ENCODE measurements around the gene SCOC. TPM values are rescaled to one million over a fixed set of nuclear protein-coding genes. Genes with fewer than 3 reads are reported as not detected.

The SCOC gene
- 32.6 and 39.4 TPM in 2 replicates for total RNA-seq (2014; rRNA removed; shearing (Covaris generic))
- 110 and 134 TPM in 2 replicates for polyA plus RNA-seq (2015; cell fraction: cytosol; rRNA removed)
- polyA plus RNA-seq (2015; cell fraction: nucleus; rRNA removed), result 36.8 and 48.6 TPM in 2 replicates

DNA sequence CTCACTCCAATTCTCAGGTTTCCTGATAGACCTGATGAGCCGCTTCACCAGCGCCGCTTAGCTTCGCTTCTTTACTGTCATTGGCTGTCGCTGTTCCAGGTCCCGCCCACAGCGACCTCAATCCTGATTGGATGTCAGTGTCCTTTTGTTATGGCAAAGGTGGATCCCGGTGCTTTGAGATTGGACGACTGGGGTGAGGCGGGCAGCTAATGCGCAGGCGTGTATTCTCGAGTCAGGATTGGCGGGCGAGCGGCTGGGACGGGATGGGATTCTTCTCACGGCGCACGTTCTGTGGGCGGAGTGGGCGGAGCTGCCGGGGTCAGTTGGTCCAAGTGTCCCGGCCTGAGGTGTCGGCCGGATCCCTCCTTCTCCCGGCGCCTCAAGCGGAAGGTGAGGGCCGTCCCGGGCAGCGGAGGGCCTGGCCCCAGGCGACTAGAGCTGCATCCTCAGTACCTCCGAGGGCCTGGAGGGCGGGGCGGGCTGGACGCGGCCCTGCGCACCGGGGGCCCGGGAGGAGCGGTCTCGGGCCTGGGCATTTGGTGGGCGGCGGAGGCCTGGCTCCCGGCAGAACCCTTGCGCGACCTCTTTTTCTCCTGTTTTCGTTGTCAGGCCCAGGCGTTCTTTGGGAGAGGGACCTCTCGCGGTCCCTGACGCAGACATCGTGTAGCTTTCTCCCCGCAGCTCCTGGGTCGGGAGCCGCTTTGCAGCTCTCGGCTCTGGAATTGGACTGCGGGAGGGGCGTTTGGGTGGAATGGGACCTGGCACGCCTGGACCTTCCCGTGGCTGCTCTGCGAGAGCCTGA lies at the start of gene SCOC:
Gene SCOC, plus strand, starts transcription at position 319 of the 802 bp plus-strand sequence. CDS start 5,525 bp downstream, outside the sequence.
- peak; percentile 100 for DNase-seq (ENCODE audit: low read depth)

DNA sequence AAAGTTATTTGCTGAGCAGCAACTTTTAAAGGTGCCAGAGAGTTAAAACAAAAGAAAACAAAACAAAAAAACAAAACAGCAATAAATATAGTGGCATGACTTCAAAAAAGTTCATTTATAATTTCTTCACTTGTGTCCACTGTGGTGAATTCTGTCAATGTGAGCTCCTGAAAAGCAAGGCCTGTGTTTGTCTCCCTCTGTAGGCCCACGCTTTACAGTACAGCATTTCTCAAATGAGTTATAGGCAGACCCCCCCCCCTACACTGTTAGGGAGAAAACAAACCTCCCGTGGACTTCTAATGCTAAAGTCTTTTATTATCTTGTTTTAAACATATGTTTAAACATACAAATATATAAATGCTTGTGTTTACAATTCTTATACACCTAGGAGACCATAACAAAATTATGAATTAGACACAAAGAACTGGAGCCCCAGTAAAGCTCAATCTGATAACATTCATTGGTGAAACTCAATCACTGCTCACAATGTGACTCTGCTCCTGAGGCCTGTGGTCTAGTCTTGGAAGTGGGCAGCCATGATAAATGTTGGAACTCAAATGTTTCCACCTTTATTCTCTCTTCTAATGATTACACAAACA lies 47.0 kb upstream of the SCOC start:
- peak; percentile 39 for DNase-seq (ENCODE audit: low read depth)

DNA sequence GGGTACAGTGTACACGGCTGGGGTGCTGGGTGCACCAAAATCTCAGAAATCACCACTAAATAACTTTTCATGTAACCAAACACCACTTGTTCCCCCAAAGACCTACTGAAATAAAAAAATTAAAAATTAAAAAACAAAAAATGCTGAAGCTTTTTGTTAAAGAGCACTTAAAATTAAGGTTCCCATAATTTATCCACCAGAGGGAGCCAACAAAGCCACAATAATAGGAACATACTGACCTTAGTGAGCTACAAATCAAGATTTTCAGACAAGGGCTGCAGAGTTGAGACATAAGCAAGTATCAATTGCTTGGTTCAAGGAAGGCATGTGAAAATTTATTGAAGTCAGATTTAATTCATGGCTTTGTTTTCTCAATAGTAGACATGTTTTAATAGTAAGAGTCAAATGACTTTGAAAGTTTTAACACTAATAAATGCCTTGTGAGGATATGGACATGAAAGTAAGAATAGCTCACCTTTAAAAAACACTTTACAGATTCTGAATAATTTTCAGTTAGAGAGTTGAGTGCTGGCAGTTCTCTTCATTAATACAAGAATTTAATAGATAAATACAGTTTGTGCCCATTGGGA lies 43.0 kb upstream of the SCOC start:
- DNase-seq (ENCODE audit: low read depth), result peak; percentile 17

DNA sequence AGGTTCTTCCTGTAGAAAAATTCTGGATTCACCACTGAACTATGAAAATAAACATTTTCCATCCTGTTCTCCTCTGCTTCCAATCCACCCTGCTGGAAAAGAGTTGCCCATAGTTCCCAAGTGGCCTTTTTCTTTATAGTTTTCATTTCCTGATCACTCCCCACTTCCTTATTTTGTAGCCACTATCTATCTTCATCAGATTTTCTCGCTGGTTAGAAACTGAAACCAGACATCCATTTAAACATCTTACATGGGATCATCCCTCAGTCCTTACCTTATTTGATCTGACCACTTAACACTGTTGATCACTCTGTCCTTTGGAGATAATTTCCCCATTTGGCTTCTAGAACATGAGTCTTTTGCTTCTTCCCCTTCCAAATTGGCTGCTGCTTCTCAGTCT lies 42.2 kb upstream of the SCOC start:
- DNase-seq (ENCODE audit: low read depth), result no peak

DNA sequence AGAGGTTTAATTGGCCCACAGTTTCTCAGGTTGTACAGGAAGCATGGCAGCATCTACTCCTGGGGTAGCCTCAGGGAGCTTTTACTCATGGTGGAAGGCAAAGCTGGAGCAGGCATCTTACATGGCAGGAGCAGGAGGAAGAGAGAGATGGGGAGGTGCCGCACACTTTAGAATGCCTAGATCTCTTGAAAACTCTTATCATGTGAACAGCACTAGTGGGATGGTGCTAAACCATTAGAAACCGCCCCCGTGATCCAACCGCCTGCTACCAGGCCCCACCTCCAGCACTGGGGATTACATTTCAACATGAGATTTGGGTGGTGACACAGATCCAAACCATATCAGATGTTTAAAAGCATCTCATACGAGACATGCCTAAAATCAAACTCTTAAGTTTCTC lies 41.6 kb upstream of the SCOC start:
- DNase-seq (ENCODE audit: low read depth), result no peak

DNA sequence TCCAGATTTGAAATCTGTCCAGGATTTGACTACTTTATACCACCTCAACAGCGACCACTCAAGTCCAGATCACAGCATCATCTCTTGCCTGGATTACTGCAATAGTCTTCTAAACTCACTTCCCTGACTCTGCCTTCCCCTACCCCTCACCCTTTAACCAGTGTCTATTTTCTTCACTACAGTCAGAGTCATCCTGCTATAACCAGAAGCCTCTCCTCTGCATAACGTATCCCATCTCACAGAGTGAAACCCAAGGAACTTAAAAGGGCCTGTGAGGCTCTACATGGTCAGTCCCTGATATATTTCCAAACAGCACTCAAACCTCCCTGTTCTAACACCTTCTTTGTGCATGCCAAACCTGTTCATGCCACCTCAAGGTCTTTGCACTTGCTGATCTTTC lies 40.7 kb upstream of the SCOC start:
- no peak for DNase-seq (ENCODE audit: low read depth)

DNA sequence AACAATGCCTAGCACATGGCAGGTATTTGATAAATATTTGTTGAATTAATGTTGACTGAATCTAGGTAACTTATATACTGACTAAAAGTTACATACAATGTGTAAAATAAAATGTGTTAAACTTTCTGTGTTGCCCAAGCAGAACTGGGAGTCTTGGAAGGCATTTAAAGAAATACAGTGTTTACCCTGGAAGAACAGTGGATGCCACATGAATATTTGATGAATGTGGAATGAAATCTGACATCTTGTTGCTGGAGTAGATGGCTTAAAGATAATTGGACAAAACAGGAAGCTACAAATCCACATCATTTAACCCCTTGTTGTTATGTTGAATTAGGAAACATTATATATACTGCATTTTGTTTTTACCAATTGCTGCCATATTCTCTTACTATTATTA lies 39.9 kb upstream of the SCOC start:
- no peak for DNase-seq (ENCODE audit: low read depth)

DNA sequence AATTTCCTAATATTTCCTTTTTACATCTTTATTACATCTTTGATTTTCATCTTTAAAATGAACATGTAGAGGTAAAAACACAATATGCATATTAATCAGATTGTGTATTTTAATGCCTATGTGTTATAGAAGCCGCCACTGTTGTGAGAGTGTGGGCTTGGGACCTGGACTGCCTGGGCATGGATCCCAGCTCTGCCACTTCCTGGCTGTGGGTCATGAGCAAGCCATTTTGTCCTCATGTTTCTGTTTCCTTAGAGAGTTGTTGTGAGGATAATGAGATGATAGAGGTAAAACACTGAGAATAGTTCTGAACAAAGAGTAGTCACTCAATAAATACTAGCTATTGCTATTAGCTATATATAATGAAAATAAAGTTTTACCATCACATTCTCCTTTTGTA lies 38.4 kb upstream of the SCOC start:
- DNase-seq (ENCODE audit: low read depth), result peak; percentile 46

DNA sequence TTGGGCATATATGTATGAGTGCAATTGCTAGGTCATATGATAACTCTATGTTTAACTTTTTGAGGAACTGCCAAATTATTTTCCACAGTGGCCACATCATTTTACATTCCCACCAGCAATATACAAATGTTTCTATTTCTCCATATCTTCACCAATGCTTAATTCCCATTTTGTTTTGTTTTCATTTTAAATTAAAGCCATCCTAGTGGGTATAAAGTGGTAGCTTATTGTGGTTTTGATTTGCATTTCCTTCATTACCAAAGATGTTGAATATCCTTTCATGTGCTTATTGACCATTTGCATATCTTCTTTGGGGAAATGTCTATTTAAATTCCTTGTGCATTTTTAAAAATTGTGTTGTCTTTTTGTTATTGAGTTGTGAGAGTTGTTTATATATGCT lies 36.7 kb upstream of the SCOC start:
- DNase-seq (ENCODE audit: low read depth), result no peak

DNA sequence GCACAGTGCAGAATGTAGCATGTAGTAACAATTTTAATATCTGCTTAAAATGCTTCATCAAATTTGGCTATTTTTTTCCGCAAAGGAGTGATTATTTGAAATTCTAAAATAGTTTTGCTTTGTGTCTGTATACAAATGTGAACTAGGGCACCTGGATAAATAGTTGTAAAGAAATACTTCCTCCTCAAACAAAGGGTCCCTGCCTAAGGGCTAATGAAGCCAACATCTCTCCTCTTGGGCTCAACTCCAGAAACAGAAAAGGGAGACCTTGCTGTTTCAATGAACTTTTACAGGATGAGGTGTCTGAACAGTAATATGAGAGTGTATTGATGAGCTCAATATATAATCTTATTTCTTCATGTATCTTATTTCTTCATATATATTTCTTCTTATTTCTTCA lies 30.8 kb upstream of the SCOC start:
- DNase-seq (ENCODE audit: low read depth), result no peak

DNA sequence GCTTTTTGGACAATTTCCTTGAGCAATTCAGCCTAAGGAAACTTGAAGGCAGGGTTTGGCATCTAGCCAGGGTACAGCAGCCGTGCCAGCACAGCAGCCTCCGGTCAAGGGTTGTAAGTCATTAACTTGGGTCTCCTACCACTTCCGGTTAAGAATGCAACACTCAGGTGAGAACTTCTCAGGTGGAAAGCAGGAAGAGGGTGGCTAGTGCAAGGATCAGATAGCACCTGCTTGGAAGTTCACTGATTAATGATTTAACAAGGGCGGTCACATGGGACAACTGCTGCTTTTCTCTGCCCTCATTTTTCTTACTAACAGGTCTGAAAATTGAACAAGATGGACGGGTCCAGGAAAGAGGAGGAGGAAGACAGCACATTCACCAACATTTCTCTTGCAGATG lies 30.1 kb upstream of the SCOC start:
- DNase-seq (ENCODE audit: low read depth), result peak; percentile 17

DNA sequence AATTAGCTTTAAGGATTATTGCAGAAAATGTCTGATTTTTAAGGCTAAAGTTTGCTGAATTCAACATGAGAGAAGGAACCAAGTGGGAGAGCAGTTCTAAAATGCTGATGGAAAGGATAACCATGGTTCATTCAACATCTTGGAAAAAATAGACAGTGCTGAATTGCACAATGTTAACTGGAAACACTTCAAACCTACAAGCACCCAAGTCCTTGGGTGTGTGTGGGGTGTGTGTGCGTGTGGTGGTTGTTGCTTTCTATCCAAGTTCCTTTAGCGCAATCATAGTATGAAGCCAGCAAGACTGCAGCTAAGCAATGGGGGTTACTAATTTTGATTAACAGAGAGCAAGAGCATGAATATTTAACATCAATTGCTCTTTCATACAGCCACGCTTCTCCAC lies 29.3 kb upstream of the SCOC start:
- no peak for DNase-seq (ENCODE audit: low read depth)

DNA sequence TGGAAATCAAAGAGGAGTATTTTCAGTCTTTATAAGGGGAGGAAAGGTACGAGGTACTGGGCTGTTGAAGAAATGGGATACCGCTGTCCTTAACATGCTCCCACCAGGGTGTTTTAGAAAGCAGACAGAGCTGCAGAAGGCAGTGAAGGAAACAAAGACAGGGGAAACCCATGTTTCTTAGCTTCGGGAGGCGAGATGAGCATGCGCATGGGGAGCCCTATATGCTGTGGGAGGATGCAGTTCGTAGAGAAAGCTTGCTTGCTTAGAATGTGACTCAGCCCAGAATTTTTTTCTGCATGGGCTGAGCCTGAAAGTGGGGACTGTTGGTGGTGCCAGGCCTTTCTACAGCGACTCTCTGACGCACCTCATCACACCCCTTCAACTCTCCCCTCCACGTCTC lies 28.8 kb upstream of the SCOC start:
- no peak for DNase-seq (ENCODE audit: low read depth)

DNA sequence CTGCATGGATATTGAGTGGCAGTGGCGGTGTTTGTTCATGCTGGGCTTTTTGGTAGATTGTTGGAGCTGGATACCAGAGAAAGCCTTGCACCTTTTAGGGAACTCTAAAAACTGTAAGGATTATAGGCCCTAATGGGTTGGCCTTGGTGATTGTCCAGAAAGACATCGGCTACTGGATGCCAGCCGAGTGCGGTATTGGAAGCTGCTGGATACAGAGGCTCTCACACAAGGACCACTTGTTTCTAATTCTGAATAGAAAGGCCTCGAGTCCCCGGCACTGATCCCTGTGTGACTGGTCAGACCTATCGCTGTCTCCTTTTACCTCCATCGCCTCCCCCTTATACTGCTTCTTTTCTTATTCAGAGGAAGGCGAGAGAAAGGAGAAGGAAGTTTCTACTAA lies 27.3 kb upstream of the SCOC start:
- no peak for DNase-seq (ENCODE audit: low read depth)

DNA sequence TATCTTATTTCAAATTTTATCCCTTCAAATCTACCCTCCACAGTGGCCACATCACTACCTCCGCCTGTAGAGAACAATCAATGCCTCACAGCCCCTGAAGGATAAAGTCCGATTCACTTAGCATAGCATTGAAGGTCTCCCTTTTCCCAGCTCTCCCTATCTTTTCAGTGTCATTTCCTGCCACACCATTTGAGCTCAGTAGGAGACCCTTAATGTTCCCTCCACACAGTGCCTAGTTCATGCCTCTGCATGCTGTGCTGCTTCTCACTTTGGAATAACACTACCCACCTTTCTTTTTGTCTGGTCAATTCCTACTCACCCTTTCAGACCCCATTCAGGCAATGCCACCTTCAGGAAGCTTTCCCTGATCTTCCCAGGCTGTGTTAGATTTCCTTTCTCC lies 23.6 kb upstream of the SCOC start:
- DNase-seq (ENCODE audit: low read depth), result no peak

DNA sequence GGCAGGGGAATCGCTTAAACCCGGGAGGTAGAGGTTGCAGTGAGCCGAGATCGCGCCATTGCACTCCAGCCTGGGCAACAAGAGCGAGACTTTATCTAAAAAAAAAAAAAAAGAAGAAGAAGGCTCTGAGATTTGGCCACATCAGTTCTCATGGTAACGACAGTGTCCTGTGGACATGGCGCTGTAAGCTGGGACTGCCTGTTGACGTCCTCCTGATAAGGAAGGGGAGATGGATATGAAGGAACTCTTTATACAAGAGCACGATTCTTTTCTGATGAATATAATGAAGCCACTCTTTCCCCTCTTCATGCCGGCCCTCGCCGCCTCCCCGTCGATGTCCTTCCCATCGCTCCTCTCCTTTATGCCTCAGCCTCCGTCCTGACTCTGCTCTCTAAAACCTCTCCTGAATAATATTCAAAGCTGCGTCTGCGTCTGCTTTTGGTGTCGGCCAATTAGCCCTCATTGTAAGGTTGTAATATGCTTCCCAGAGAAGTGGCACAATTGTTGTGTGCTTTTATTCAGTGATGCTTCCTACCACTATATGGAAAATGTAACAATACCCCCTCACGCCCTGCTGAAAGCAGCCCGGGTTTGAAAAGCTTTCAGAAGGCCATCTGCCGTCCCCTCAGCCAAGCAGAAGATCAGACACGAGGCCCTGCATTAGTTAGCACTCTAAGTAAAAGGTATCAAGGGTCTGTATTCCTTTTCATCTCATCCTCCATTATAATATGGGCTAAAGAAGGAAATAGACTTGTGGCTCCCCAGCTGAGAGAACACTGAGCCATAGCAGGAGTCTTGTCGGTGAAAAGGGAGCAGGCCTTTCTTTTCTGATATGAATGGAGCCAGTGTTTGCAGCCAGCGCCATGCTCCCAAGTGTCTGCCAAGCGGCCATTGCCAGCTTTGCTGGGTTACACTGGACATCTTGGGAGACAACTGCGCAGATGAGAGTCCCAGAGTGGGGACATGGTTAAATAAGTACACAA lies 22.1 kb upstream of the SCOC start:
- DNase-seq (ENCODE audit: low read depth), result no peak

DNA sequence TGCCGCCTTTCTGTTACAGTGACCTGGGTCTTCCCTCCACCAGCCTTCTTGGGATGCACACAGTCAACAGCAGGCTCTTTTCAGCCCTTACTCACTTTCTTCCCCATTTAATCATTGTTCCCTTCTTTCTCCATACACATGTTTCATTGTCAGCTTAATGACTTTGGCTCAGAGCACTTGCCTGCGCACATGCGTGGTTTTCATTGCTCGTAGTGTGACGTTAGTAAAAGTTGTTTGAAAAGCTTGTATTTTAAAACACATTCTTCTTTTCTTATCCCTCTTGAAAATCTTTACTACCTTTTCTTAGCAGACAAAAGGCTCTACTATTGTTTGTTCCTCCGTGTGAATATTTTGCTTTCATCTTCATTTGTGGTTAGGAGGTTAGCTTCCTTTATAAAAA lies 19.7 kb upstream of the SCOC start:
- no peak for DNase-seq (ENCODE audit: low read depth)

DNA sequence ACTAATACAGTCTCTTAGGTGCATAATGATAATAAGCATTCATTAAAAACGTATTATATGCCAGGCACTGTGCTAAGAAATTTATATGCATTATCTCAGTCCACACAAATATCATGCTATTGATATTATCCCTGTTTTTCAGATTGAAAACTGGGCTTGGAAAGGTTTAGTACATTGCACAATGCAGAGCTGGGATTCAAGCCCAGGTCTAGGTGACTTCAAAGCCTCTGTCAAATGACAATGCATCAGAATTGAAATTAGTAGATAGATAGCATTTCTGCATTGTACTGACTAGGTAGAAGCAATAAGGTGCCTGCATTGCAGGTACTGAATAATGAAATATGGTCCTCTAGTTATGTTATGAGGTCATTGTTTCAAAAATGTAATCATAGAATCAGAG lies 18.2 kb upstream of the SCOC start:
- no peak for DNase-seq (ENCODE audit: low read depth)

DNA sequence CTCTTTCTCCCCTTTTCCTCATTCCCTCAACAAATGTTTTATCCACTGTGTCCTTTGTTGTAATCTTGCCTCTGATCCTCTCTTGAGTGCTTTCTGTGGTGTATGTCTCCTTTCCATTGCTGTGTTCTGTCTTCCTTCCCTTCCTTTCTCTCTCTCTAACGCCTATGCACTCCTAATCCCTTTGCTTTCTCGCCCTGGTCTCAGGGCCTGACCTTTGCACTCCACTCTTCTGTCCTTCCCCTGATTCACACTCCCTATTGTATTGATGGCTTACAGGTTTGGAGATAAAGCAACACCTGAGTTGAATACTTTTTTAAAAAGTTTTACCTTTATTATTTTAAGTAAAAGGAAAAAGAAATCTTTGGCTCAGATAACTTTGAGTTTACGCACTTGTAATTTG lies 15.6 kb upstream of the SCOC start:
- DNase-seq (ENCODE audit: low read depth), result no peak

DNA sequence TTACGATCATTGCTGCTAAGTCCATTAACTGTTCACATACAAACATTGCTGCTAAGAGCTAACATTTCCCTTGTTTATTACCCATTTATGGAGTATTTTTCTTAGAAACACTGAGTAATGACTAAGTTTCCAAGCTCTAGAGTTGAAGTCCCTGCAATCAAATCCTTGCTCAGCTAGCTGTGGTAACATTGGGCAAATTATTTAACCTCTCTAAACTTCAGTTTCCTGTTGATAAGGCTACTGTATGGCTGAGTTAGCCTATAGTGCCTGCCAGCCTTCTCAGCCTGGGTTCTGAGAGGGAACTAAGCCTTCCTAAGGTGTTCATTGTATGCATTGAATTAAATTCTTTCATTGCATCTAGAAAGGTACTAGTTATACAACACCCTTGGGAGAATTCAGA lies 15.2 kb upstream of the SCOC start:
- DNase-seq (ENCODE audit: low read depth), result no peak
